SIG-M5 treated with dmso at 0.1 percent for 504 hours (cell line): ENCODE data around the gene HS2ST1.

Experiments
- DNase-seq: peaks from one replicate; lab custom pipeline; 2025; ENCODE audit not compliant: unreplicated experiment; lab: John Stamatoyannopoulos, UW

HS2ST1 gene

DNA sequence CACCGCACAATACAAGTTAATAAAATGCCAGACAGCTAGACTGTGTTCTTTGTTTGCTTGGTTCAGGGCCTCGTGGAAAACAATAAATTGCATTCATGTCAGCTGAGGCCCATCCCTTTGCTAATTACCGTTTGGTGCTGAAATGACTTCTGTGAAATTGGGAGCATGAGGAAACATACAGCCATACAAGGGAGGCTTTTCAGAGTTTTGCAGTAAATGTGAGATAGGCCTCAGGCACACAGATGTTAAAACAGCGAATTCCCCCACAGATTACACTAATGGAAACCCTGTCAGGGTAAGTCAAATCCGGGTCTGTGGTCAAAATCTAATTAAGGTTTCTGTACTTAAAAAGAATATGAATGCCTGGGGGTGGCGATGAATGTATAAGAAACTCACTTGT lies 240.7 kb downstream of the HS2ST1 start:
- no peak for DNase-seq

DNA sequence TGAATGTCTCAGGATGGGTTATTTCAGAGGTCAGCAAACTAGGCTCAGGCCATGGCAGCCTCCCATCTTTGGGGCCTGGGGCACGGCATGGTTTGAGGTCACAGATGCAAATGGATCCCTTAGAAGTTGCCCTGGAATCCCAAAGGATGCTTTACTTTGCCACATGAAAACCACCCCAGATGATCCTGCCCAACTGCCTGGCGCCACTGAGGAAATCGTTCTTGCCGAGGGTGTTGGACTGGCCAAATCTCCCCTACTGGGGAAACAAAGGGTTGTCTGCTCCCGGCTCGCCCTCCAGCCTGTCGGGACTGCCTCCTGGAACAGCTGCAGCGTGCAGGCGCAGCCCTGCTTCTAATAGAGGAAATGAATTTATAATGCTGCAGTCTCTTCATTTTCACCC lies 241.2 kb downstream of the HS2ST1 start:
- DNase-seq: no peak

DNA sequence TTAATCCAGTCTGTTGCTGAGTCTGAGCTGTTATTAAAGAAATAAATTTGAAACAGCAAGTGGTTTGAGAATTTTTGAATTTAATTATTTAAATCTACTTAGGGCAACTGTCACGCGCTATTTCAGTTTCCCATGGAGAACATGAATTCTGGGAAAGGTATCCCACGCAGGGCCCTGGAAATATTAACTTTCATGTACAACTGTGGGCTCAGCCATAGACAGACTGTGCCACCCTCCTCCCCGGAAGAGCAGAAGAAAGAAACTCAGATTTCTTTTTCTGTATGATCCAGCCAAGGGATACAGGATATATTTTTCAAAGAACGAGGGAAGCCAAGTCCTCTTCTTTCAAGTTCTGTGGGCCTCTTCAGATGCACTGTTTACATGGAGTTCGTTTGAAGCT lies 241.7 kb downstream of the HS2ST1 start:
- no peak for DNase-seq

- no peak for DNase-seq
Measured at GRCh38 chr1:87159378-87159915, 245.0 kb downstream of the HS2ST1 start.
